GM21423 (cell line): Measurements from ENCODE around the gene ARFRP1.

Experiments
- ATAC-seq: cut with Tn5 transposase; IDR thresholded peaks from one replicate; pipeline ENCODE4 v1.9.1; 2021; ENCODE audit warnings: mild to moderate bottlenecking, moderate library complexity; ENCODE audit not compliant: unreplicated experiment

ARFRP1 gene

GRCh38 chr20:63744158-63744557 is 36.4 kb upstream of the ARFRP1 start:
- no peak for ATAC-seq

GRCh38 chr20:63743210-63743970 is 35.6 kb upstream of the ARFRP1 start:
- ATAC-seq, result no peak

GRCh38 chr20:63742381-63743024 is 34.7 kb upstream of the ARFRP1 start:
- no peak for ATAC-seq

GRCh38 chr20:63741676-63742380 is 34.1 kb upstream of the ARFRP1 start:
- ATAC-seq, result no peak

- no peak for ATAC-seq
Measured at GRCh38 chr20:63741354-63741675, 33.5 kb upstream of the ARFRP1 start.

- no peak for ATAC-seq
Measured at GRCh38 chr20:63740627-63741353, 33.0 kb upstream of the ARFRP1 start.

- ATAC-seq, result no peak
Measured at GRCh38 chr20:63740070-63740626, 32.4 kb upstream of the ARFRP1 start.

- peak; percentile 48 for ATAC-seq
Measured at GRCh38 chr20:63739130-63740069, 31.6 kb upstream of the ARFRP1 start, which contains the start of gene SLC2A4RG. TSS of gene SLC2A4RG (plus strand) at chr20:63739776. CDS start at chr20:63739913, 137 bp downstream.

GRCh38 chr20:63738687-63739129 is 30.9 kb upstream of the ARFRP1 start:
- ATAC-seq, result no peak

- ATAC-seq, result no peak
Measured at GRCh38 chr20:63737945-63738686, 30.3 kb upstream of the ARFRP1 start.

- ATAC-seq, result no peak
Measured at GRCh38 chr20:63737695-63737944, 29.8 kb upstream of the ARFRP1 start.

GRCh38 chr20:63736893-63737694 is 29.3 kb upstream of the ARFRP1 start:
- no peak for ATAC-seq

GRCh38 chr20:63735859-63736718 is 28.3 kb upstream of the ARFRP1 start, which contains the start of gene LIME1:
TSS of gene LIME1 (plus strand) at chr20:63736664. CDS start at chr20:63737550, 886 bp downstream.
- ATAC-seq, result no peak

GRCh38 chr20:63734946-63735858 is 27.4 kb upstream of the ARFRP1 start:
- ATAC-seq, result no peak

- ATAC-seq, result no peak
Measured at GRCh38 chr20:63734111-63734945, 26.6 kb upstream of the ARFRP1 start.
